CD4-positive, CD25-positive, alpha-beta regulatory T cell (primary cell): ENCODE results near the gene MPDZ. TPM values are rescaled to one million over a fixed set of nuclear protein-coding genes. Genes with fewer than 3 reads are reported as not detected.

Experiments used
- ATAC-seq, 2 donors: fragments of 150-1000 bp; cut with Tn5 transposase; one replicate each; pipeline ENCODE4 v1.10.0; 2021; ENCODE audit warnings: low read depth in 2 of 2, moderate number of reproducible peaks in 2 of 2, moderate library complexity in 1 of 2
- DNase-seq, 3 donors: peaks; one replicate each; pipeline versions ENCODE4 v3.0.0 to v3.0.0-alpha.2; 2012 to 2022; ENCODE audit warnings: mixed read lengths in 1 of 3
- H3K27ac ChIP-seq: one replicate; pipeline ENCODE4 v1.7.0; 2013; ENCODE audit warnings: mild to moderate bottlenecking, low read length; ENCODE audit not compliant: insufficient read depth, poor library complexity, severe bottlenecking
- H3K27me3 ChIP-seq: one replicate; pipeline ENCODE4 v1.7.0; 2013; ENCODE audit warnings: low read length; ENCODE audit not compliant: control insufficient read depth, insufficient read depth
- H3K36me3 ChIP-seq: one replicate; pipeline ENCODE4 v1.7.0; 2013; ENCODE audit warnings: mild to moderate bottlenecking, low read length, moderate library complexity; ENCODE audit not compliant: control insufficient read depth, insufficient read depth
- H3K4me1 ChIP-seq: 2 replicates; pipeline ENCODE4 v1.7.0; 2013; ENCODE audit warnings: mild to moderate bottlenecking, low read length; ENCODE audit not compliant: insufficient read depth, control insufficient read depth, poor library complexity, severe bottlenecking
- H3K4me3 ChIP-seq: one replicate; pipeline ENCODE4 v1.7.0; 2013; ENCODE audit warnings: low read depth, mild to moderate bottlenecking, low read length, moderate library complexity
- H3K9me3 ChIP-seq, 2 experiments: 1 replicate in 1 of 2; 2 replicates in 1 of 2; pipeline ENCODE4 v1.7.0; 2013; ENCODE audit warnings: low read length in 2 of 2, mild to moderate bottlenecking in 1 of 2, moderate library complexity in 1 of 2; ENCODE audit not compliant: control insufficient read depth in 2 of 2
- H3K27ac Mint-ChIP-seq, 3 donors: one replicate each; pipeline ENCODE4 v1.8.0; 2020 to 2022; ENCODE audit warnings: mild to moderate bottlenecking in 3 of 3, mixed read lengths in 3 of 3, moderate library complexity in 2 of 3
- H3K27me3 Mint-ChIP-seq: one replicate; pipeline ENCODE4 v1.8.0; 2022; ENCODE audit warnings: mild to moderate bottlenecking, mixed read lengths
- H3K36me3 Mint-ChIP-seq: one replicate; pipeline ENCODE4 v1.8.0; 2020; ENCODE audit warnings: mixed read lengths
- H3K4me1 Mint-ChIP-seq, 4 donors: one replicate each; pipeline ENCODE4 v1.8.0; 2020 to 2022; ENCODE audit warnings: mixed read lengths in 4 of 4, mild to moderate bottlenecking in 1 of 4
- H3K4me3 Mint-ChIP-seq, 4 donors: one replicate each; pipeline ENCODE4 v1.8.0; 2020 to 2022; ENCODE audit warnings: mild to moderate bottlenecking in 4 of 4, mixed read lengths in 4 of 4, moderate library complexity in 3 of 4
- H3K9me3 Mint-ChIP-seq, 7 donors: one replicate each; pipeline ENCODE4 v1.8.0; 2020 to 2022; ENCODE audit warnings: mixed read lengths in 7 of 7, mild to moderate bottlenecking in 3 of 7, moderate library complexity in 2 of 7
- polyA plus RNA-seq, 4 donors: library from polyadenylated mRNA; unstranded; fragments of 300-500 nt; fragmentation: Illumina TruSeq; gene quantifications; one replicate each; pipeline ENCODE4 v1.2.3, GENCODE V29; 2021
- total RNA-seq: library from RNA; stranded (reverse); gene quantifications from one replicate; pipeline ENCODE4 v1.2.3, GENCODE V29; 2022

The MPDZ gene
- total and polyA plus RNA-seq, 5 donors from 2014 or later: 0.32 TPM; not detected in 4

- H3K36me3 Mint-ChIP-seq: no peaks in the 10 kb centered on the region
- no peak overlapping the region for H3K27ac Mint-ChIP-seq
- H3K27ac ChIP-seq: no peak overlapping the region
- DNase-seq: no peak
- H3K27me3 ChIP-seq: no peaks in the 10 kb centered on the region
- H3K9me3 Mint-ChIP-seq: peaks cover 1 to 17% (median 4%) of the 10 kb centered on the region in 7 donors
- no peak for ATAC-seq
- H3K36me3 ChIP-seq: no peaks in the 10 kb centered on the region
- no peak overlapping the region for H3K4me3 ChIP-seq
- H3K4me3 Mint-ChIP-seq: no peak overlapping the region
- H3K4me1 Mint-ChIP-seq: no peaks in the 10 kb centered on the region
- no peaks in the 10 kb centered on the region for H3K4me1 ChIP-seq
- H3K27me3 Mint-ChIP-seq: no peaks in the 10 kb centered on the region
- H3K9me3 ChIP-seq: no peaks in the 10 kb centered on the region
These were observed 70.0 kb downstream of the MPDZ start for GRCh38 chr9:13209498-13209897.

- H3K4me1 ChIP-seq: no peaks in the 10 kb centered on the region
- ATAC-seq: no peak
- H3K4me3 Mint-ChIP-seq: no peak overlapping the region
- H3K27ac Mint-ChIP-seq: no peak overlapping the region
- no peaks in the 10 kb centered on the region for H3K36me3 ChIP-seq
- H3K27me3 Mint-ChIP-seq: no peaks in the 10 kb centered on the region
- DNase-seq: no peak
- no peaks in the 10 kb centered on the region for H3K27me3 ChIP-seq
- peaks cover 3 to 21% (median 6%) of the 10 kb centered on the region in 7 donors for H3K9me3 Mint-ChIP-seq
- H3K27ac ChIP-seq: no peak overlapping the region
- H3K4me3 ChIP-seq: no peak overlapping the region
- H3K4me1 Mint-ChIP-seq: no peaks in the 10 kb centered on the region
- no peaks in the 10 kb centered on the region for H3K36me3 Mint-ChIP-seq
- peaks cover 0 to 8% of the 10 kb centered on the region in 2 experiments for H3K9me3 ChIP-seq
These were observed 73.7 kb downstream of the MPDZ start for GRCh38 chr9:13205824-13206223.

GRCh38 chr9:13190040-13190439 is 89.5 kb downstream of the MPDZ start:
- no peak overlapping the region for H3K4me3 ChIP-seq
- H3K27ac ChIP-seq: no peak overlapping the region
- no peaks in the 10 kb centered on the region for H3K27me3 ChIP-seq
- Mint-ChIP-seq H3K9me3 (peaks cover 0 to 20% (median 3%) of the 10 kb centered on the region in 7 donors), H3K36me3 (no peaks in the 10 kb centered on the region), H3K4me1 (no peaks in the 10 kb centered on the region), H3K27ac (no peak overlapping the region), H3K27me3 (no peaks in the 10 kb centered on the region), H3K4me3 (no peak overlapping the region)
- H3K36me3 ChIP-seq: no peaks in the 10 kb centered on the region
- DNase-seq: no peak
- no peaks in the 10 kb centered on the region for H3K9me3 ChIP-seq
- H3K4me1 ChIP-seq: no peaks in the 10 kb centered on the region
- ATAC-seq: no peak

- no peaks in the 10 kb centered on the region for H3K36me3 ChIP-seq
- Mint-ChIP-seq H3K4me3 (no peak overlapping the region), H3K36me3 (no peaks in the 10 kb centered on the region), H3K9me3 (peaks cover 0 to 19% (median 3%) of the 10 kb centered on the region in 7 donors), H3K4me1 (no peaks in the 10 kb centered on the region), H3K27me3 (no peaks in the 10 kb centered on the region), H3K27ac (no peak overlapping the region)
- H3K9me3 ChIP-seq: no peaks in the 10 kb centered on the region
- DNase-seq (no peak), ATAC-seq (no peak)
- H3K4me1 ChIP-seq: no peaks in the 10 kb centered on the region
- H3K4me3 ChIP-seq: no peak overlapping the region
- H3K27me3 ChIP-seq: no peaks in the 10 kb centered on the region
- H3K27ac ChIP-seq: no peak overlapping the region
These were observed 90.1 kb downstream of the MPDZ start for GRCh38 chr9:13189362-13189761.

- no peak overlapping the region for H3K27ac ChIP-seq
- no peaks in the 10 kb centered on the region for H3K36me3 ChIP-seq
- no peaks in the 10 kb centered on the region for H3K9me3 ChIP-seq
- no peak for ATAC-seq
- H3K36me3 Mint-ChIP-seq: no peaks in the 10 kb centered on the region
- H3K4me3 ChIP-seq: no peak overlapping the region
- H3K27me3 Mint-ChIP-seq: no peaks in the 10 kb centered on the region
- no peaks in the 10 kb centered on the region for H3K4me1 Mint-ChIP-seq
- no peaks in the 10 kb centered on the region for H3K4me1 ChIP-seq
- no peak overlapping the region for H3K27ac Mint-ChIP-seq
- no peak for DNase-seq
- H3K4me3 Mint-ChIP-seq: no peak overlapping the region
- H3K27me3 ChIP-seq: no peaks in the 10 kb centered on the region
- H3K9me3 Mint-ChIP-seq: peaks cover 0 to 15% (median 3%) of the 10 kb centered on the region in 7 donors
These were observed 92.7 kb downstream of the MPDZ start for GRCh38 chr9:13186774-13187173.

- no peak overlapping the region for H3K27ac Mint-ChIP-seq
- no peaks in the 10 kb centered on the region for H3K4me1 Mint-ChIP-seq
- H3K4me3 ChIP-seq: no peak overlapping the region
- H3K9me3 ChIP-seq: no peaks in the 10 kb centered on the region
- H3K27me3 Mint-ChIP-seq: no peaks in the 10 kb centered on the region
- ATAC-seq (no peak), DNase-seq (no peak)
- no peaks in the 10 kb centered on the region for H3K4me1 ChIP-seq
- peaks cover 0 to 12% (median 3%) of the 10 kb centered on the region in 7 donors for H3K9me3 Mint-ChIP-seq
- no peaks in the 10 kb centered on the region for H3K27me3 ChIP-seq
- no peaks in the 10 kb centered on the region for H3K36me3 Mint-ChIP-seq
- no peak overlapping the region for H3K27ac ChIP-seq
- H3K36me3 ChIP-seq: no peaks in the 10 kb centered on the region
- H3K4me3 Mint-ChIP-seq: no peak overlapping the region
These were observed 93.4 kb downstream of the MPDZ start for GRCh38 chr9:13186091-13186490.

GRCh38 chr9:13181652-13182051 is 97.8 kb downstream of the MPDZ start:
- no peaks in the 10 kb centered on the region for H3K4me1 Mint-ChIP-seq
- DNase-seq (no peak), ATAC-seq (no peak)
- H3K27me3 ChIP-seq: no peaks in the 10 kb centered on the region
- H3K9me3 ChIP-seq: no peaks in the 10 kb centered on the region
- no peaks in the 10 kb centered on the region for H3K27me3 Mint-ChIP-seq
- H3K9me3 Mint-ChIP-seq: peaks cover 0 to 11% (median 4%) of the 10 kb centered on the region in 7 donors
- no peak overlapping the region for H3K27ac Mint-ChIP-seq
- H3K4me3 ChIP-seq: no peak overlapping the region
- no peaks in the 10 kb centered on the region for H3K36me3 ChIP-seq
- H3K4me1 ChIP-seq: no peaks in the 10 kb centered on the region
- H3K27ac ChIP-seq: no peak overlapping the region
- H3K4me3 Mint-ChIP-seq: no peak overlapping the region
- H3K36me3 Mint-ChIP-seq: no peaks in the 10 kb centered on the region

- no peak for ATAC-seq
- no peaks in the 10 kb centered on the region for H3K27me3 ChIP-seq
These were observed 100.2 kb downstream of the MPDZ start for GRCh38 chr9:13179257-13179656.

More at GRCh38 chr9:13179257-13179656, 100.2 kb downstream of the MPDZ start:
- H3K4me3 ChIP-seq: no peak overlapping the region
- H3K9me3 Mint-ChIP-seq: peaks cover 0 to 15% (median 1%) of the 10 kb centered on the region in 7 donors
- H3K4me1 Mint-ChIP-seq: no peaks in the 10 kb centered on the region
- no peak overlapping the region for H3K27ac Mint-ChIP-seq
- no peak for DNase-seq
- H3K4me1 ChIP-seq: no peaks in the 10 kb centered on the region
- H3K4me3 Mint-ChIP-seq: no peak overlapping the region
- peaks cover 0 to 4% of the 10 kb centered on the region in 2 experiments for H3K9me3 ChIP-seq
- H3K27ac ChIP-seq: no peak overlapping the region
- H3K27me3 Mint-ChIP-seq: no peaks in the 10 kb centered on the region
- H3K36me3 Mint-ChIP-seq: no peaks in the 10 kb centered on the region
- H3K36me3 ChIP-seq: no peaks in the 10 kb centered on the region
